SK-N-MC (cell line): Measurements from ENCODE around the gene MYZAP.

Experiments
- EZH2 ChIP-seq: fragments of 200-600 bp; sonication (generic); IDR thresholded peaks from one replicate; pipeline ENCODE4 v1.6.1; 2017; ENCODE audit warnings: antibody characterized with exemption
- POLR2AphosphoS5 ChIP-seq: IDR thresholded peaks from 2 replicates; pipeline ENCODE4 v1.6.1; 2012; ENCODE audit warnings: mild to moderate bottlenecking, low read depth, low read length, borderline replicate concordance

DNA sequence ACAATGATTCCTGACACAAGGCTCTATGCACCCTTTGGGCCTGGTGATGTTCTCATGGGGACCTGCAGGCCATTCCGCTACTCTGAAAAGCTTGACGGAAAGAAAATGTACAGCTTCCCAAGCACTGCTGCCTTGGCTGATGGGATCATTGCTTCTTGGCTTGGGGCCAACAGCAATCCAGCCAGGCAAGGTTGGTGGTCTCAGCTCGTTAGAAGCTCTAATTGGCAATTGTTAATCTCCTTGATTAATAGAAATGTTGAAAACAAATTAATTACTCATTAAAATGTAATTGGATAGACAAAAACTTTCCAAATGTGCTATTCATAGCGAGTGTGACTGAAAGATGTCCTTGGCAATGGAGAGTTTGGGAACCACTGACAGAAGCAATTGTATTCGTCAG, 16.3 kb upstream of the MYZAP start:
- TF ChIP-seq EZH2 (no peak), POLR2AphosphoS5 (no peak)
